NCI-H345 treated with DMSO at 0.1 percent for 48 hours (cell line): ENCODE data around the gene PIGZ.

Source experiments
- DNase-seq: peaks from one replicate; lab custom pipeline; 2025; ENCODE audit not compliant: unreplicated experiment; lab: John Stamatoyannopoulos, UW

Gene PIGZ

GRCh38 chr3:196985954-196986885, 17.6 kb upstream of the PIGZ start:
- DNase-seq: no peak

DNA sequence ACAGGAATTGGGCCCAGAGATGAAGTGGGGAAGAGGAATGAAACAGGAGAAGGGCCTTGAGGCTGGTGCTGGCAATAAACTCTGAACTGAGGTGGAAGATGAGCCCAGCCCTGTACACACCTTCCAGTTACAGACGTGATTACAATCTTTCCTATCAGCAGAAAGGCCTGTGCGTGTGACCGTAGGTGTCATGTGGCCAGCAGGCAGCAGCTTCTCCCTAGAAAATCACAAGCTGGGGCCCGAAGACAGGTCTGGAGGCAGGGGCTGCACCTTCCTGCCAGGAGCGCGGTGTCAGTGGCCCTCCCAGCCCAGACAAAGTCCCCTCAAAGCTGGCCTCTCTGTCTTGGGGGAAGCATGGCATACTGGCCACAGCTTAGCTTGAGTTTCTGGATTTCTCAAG, 16.7 kb upstream of the PIGZ start:
- DNase-seq: no peak

DNA sequence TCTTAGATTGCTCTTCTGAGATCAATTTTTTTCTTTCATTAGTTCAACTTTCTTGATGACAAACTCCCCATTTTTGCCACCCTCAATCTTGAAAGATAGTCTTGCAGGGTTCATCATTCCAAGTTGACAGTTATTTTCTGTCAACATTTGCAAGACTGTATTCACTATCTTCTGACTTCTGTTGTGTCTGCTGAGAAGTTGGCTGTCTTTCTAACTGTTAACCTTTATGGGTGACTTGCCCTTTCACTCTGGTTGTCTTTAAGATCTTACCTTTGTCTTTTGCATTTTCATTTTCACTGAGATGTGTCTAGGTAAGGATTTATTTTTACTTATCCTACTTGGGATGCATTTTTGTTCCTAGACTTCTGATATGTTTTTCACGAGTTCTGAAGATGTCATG, 14.6 kb upstream of the PIGZ start:
- no peak for DNase-seq

DNA sequence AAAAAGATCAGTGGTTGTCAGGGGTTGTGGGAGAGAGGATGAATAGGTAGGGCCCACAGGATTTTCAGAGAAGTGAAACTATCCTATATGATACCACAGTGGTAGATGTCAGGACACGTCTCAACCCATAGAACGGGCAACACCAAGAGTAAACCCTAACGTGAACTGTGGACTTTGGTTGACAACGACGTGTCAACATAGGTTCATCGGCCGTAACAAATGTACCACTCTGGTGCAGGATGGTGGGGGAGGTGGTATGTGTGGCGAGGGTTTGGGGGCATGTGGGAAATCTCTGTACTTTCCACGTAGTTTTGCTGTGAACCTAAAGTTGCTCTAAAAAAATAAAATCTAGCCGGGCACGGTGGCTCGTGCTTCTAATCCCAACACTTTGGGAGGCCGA, 13.0 kb upstream of the PIGZ start:
- DNase-seq: no peak

DNA sequence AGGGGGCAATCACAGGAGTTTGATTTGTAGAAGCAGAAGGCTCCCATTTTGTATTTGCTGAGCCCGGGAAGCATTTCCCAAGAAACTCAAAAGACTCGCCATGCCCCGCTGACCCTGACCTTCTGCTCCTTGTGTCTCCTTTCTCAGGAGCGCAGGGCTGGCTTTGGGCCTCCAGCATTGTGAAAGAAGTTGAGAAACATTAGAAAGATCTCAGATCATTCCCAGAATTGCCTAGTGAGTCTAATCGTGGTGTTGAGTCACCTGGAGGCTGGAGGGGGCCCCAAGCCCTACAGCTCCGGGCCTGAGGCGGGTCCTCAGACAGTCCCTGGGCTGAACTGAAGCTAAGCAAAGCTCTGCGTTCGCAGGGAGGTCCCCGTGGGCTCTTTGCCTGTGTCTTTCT, 10.9 kb upstream of the PIGZ start:
- no peak for DNase-seq

- no peak for DNase-seq
Measured at GRCh38 chr3:196976941-196977340, 8.3 kb upstream of the PIGZ start.

GRCh38 chr3:196975349-196975748, 6.7 kb upstream of the PIGZ start:
- no peak for DNase-seq

- DNase-seq: no peak
Measured at GRCh38 chr3:196974661-196975060, 6.0 kb upstream of the PIGZ start.

DNA sequence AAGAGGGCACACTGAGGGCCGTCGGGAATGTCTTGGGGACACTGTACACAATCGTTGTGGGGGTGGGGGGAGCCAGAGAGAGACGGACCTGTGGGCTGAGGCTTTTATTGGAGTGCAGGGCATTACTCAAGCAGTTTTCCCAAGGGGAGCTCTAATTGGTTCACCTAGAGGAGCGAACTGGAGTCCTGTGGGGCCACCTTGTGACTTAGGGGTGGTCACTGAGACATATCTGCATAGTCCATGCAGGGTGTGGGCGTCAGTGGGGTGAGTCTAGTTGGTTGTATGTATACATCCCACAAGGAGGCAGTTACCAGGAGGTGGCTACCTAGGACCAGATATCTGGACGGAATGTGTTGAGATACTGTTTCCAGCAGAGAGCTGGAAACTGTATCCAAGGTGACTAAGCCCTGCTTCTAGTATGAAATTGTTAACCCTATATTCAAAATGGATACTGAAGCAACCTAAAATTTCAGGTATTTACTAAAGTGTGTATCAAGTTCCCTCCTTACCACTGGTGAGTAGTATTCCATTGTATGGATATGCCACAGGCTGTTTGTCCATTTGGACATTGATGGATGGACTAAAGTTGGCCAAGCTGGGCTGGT, 2.6 kb upstream of the PIGZ start:
- DNase-seq: no peak

- no peak for DNase-seq
Measured at GRCh38 chr3:196970547-196971093, 2.0 kb upstream of the PIGZ start.

DNA sequence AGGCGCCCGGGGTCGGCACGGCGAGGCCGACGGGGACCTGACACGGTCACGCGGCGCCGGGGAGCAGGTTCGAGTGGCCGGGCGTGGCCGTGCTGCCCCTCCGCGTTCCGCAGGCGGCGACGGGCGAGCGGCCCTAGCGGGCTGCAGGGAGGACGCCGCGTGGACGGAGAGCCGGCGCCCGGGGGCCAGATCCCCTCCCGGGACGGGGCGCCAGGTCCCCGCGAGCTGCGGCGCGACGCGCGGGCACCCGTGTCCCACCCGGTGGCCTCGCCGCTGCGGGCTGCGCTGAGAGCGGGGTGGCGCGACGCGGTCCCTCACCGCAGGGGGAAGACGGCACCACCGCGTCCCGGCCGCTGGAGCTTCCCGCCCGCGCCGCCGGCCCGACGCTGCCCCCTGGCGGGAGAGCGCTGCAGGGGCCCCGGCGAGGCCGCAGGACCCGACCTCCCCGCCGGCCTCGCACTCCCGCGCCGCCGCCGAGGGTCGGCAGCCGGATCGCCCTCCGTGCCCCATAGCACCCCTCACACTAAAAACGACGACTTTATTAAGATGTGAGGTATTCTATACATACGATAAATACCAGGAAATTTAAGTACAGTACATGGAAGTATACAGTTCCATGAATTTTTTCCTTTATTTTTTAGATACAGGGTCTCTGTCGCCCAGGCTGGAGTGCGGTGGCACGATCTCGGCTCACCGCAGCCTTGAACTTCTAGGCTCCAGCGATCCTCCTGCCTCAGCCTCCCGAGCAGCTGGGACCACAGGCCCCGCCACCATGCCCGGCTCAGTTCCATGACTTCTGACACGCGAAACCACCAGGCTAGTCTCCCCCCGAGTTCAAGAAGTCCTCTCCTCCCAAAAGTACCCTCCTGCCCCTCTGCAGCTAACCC, 1.3 kb upstream of the PIGZ start:
- peak; percentile 41 for DNase-seq

- DNase-seq: no peak
Measured at GRCh38 chr3:196969134-196969659, 564 bp upstream of the PIGZ start.

DNA sequence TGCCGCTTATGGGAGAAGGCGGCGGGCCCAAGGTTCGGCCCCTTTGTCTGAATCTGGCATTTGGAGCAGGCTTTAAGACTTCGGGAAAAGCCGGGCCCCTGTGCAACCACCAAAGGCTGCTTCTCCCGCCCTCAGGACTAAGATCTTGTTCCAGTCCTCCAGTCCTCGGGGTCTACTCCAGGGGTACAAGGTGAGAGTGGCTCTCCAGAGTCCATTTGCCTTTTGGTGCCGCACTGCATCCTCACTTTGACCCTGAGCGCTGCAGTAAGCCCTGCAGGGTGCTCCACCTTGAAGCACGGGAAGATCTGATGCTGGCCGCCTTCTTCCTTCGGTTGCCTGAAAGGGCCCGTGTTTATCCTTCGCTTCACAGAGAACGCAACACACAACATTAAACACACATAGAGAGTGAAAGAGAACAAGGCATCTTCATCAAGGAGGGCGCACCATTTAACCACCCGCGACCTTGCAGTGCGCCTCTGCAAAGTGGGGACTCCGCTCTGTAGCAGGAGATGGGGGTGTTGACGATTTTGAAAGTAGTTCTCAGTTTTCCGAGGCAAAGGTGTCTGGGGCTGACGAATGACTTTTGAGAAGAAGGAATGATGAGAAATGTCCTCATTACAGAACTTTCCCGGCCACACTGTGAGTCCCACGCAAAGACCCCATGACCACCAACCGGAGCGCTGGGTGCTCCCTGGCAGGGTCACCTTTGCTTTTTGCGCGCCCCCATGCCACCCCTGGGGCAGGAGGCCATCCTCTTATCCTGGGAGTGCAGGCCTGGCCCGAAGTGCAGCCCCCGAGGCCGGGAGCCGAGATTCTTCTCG, 1.0 kb downstream of the PIGZ start:
- DNase-seq: no peak

- DNase-seq: no peak
Measured at GRCh38 chr3:196966526-196967401, 1.9 kb downstream of the PIGZ start.

DNA sequence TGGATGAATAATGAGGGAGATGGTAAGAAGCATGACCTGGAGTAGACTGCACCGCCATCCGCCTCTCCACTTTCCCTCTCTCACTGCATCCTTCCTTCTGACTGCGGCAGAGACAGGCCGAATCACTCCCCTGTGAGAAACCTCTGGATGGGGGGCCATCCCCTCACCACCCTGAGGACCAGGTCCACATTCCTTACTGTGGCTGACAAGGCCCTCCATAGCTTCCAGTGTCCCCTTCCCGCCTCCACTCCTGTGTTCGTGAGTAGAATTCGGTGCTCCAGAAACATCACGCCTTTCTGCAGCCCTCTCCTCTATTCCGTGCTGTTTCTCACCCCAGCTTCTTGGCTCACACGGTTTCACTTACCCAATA, 2.8 kb downstream of the PIGZ start:
- DNase-seq: no peak

GRCh38 chr3:196965112-196965803, 3.4 kb downstream of the PIGZ start:
- no peak for DNase-seq

DNA sequence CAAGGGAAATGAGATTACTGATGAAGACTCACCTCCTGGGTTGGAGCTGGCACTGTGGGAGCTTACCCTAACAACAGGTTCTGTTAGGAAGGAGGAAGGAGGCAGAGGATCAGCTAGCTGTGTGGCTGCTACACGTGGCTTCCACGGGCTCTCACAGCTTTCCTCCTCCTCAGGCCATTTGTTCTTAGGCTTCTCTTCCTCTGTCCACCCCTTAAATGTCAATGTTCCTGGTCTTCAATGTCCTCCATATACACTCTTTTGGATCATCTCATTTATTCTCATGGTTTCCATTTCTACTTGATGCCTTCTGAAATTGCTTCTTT, 5.0 kb downstream of the PIGZ start:
- no peak for DNase-seq

GRCh38 chr3:196962930-196963630, 5.6 kb downstream of the PIGZ start:
- no peak for DNase-seq
